GM18870 (cell line): ENCODE results near the gene NCMAP.

Source experiments
- ATAC-seq: cut with Tn5 transposase; IDR thresholded peaks from one replicate; pipeline ENCODE4 v1.9.1; 2021; ENCODE audit warnings: moderate library complexity; ENCODE audit not compliant: unreplicated experiment

The NCMAP gene

DNA sequence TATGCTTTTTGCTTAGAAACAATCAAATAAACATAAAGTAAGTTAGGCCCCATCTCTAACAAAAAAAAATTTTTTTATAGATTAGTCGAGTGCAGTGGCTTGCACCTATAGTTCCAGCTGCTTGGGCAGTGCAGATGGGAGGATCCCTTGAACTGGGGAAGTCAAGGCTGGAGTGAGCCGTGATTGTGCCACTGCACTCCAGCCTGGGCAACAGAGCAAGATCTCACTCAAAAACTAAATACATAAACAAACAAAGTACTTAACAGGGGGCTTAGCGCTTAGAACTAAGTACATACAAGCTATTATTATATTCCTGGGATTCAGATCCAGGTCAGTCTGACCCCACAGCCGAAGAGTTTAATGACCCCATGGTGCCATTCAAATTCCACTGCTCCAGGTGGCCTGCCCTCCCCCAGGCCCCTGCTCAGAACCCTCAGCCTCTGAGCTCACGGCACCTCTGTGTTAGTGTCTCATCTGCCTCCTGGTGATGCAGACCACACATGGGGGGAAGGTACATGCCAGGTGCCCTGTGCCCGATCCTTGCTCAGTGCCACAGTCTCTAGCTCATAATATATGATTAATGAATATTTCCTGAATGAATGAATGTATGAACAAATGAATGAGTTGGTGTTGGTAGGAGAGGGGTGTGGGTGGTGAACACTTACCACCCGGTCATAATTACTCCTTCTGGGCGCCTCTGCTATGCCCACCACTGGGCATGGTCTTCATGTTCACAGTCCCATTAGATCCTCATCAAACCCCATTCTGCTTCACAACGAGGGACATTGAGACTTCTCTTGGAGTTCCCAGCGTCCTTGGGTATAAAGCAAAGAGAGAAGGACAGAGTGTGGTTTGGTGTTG is 14.6 kb downstream of the NCMAP start:
- no peak for ATAC-seq

DNA sequence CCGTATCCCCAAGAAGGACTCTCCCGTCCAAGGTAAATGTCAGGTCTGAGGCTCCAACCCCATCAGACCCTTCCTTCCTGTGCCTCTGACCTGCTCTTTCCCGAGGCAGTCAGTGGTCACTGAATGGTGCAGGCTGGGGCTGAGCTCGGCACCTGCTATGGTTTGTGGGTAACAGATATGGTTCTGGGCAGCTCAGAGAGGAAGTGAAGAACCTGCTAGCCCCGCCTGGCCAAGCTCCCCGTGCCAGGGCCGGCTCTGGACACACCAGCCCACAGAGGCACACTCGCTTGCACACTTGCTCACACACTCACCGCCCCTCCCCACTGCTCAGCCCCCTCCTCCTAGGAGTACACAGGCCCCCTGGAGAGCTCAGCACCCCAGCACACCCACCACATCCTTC is 16.4 kb downstream of the NCMAP start:
- no peak for ATAC-seq

DNA sequence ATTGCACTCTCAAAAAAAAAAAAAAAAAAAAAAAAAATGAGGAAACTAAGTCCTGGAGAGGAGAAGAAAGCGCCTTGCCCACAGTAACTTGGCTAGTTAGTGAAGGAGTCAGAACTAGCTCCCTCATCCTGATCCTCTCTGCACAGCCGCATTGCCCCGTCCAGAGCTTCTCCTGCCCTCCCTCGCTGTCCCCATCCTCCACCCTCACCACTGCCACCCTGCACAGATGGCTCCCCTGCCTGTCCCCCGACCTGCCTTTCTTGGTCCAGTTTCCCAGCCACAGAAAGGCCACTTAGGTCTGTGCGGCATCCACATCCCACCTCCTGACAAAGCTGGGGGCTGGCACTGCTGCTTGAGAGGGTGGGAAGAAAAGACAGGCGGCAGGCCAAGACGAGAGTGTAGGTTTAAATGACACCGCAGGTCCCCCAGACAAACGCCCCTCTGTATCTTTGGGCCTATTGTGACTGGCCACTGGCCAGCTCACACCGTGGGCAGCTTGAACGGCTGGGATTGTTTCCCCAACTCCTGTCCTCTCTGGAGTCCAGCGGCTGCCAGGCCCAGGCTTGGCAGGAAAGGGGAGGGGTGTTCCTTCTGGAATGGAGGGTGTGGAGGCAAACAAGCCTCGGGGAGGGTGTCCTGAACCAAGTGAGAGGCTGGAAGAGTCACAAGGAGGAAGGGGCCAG is 20.2 kb downstream of the NCMAP start:
- no peak for ATAC-seq

DNA sequence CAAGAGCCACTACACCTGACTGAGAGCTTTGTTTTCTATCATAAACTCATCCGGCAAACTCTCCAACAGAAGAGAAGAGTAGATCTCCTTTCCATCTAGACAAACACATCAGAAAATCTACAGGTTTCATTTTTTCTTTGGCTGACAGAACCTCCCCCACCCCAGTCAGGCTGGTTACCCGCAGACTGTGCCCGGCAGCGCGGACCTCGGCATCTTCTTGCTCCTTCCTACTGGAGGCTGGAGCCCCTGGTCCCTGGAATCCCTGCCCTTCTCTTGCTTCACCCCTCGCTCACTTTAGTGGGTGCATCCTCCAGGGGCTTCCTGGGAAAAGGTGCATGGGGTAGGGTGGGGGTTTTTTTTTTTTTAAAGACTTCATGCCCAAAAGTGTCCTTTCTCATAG is 23.0 kb downstream of the NCMAP start:
- ATAC-seq: no peak

DNA sequence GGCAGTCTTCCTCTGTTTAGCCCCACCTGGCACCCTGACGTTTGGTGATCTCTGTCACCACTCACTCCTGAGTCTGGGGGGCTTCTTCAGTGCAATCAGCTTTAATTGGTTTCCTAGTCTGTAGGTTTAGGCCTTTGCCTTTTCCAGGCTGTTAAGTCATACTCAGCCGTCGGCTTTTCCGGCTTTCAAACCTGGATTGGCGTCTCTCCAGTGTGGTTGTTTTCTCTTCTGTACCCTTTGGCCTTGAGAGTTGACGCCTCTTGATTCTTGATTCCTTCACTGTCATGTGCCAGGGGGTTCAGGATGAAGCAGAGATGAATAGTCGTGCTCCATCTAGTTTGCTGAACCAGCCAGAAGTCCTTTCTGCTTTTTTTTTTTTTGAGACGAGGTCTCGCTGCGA is 24.9 kb downstream of the NCMAP start:
- ATAC-seq: no peak

DNA sequence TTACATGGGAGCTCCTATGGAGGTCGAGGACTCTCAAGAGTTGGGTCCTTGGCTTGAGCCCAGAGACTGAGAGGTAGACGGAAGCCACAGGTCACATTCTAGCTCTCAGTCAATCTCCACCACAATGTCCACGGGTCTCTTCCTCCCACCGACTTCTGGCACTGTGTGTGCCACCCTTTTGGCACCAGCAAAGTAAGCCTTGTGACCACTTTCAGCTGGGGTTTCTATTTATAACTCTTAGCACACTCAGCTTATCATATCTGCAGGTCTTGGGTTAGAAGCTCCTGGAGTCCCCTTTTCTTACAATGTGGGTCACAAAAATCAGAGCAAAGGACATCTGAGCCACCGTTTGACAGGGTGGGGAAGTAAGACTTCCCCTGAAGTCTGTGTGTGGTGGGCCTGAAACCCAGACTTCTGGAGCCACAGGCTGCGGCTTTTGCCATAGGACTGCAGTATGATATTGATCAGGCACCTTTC is 28.3 kb downstream of the NCMAP start:
- ATAC-seq: no peak

DNA sequence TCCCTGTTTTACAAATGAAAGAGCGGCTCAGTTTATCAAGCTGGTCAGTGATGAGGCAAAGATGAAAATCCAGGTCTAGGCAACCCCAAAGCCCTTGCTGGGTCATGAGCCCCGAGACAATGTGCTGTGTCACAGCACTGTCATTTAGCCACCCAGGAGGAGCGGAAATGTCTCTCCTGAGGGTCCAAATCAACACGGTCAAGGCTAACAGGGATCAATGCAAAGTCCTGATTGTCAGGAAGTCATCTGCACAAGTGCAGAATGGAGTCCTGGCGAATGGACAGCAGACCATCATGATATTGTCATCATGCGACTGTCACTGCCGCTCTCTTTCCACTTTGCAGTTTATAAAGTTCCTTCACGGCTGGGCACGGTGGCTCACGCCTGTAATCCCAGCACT is 30.2 kb downstream of the NCMAP start:
- no peak for ATAC-seq

DNA sequence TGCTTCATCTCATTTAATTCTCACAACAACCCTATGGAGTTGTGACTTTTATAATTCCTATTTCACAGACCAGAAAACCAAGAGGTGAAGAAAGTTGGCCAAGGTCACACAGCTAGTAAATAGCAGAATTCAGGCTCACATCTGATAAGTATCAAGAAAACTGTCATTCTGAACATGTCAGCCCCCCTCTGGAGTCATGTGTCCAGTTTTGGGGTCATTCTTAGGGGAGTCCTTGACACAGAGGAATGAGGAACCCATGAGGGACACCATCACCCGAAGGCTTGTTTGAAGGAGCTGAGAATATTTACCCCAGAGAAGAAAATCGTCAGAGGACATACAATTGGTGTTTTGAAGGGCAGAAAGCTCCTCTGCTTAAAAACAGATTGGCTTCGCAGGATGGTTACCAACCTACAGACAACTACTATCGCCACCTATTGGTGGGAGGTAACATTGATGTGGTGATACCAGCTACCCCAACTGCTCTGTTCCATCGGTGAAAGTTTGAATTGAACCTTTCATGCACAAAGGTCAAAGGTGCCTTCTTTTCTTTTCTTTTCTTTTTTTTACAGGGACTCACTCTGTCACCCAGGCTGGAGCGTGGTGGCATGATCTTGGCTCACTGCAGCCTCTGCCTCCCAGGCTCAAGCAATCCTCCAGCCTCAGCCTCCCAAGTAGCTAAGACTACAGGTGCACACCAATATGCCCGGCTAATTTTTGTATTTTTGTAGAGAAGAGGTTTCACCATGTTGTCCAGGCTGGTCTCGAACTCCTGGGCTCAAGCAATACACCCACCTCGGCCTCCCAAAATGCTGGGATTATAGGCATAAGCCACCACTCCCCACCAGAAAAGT is 31.3 kb downstream of the NCMAP start:
- no peak for ATAC-seq

DNA sequence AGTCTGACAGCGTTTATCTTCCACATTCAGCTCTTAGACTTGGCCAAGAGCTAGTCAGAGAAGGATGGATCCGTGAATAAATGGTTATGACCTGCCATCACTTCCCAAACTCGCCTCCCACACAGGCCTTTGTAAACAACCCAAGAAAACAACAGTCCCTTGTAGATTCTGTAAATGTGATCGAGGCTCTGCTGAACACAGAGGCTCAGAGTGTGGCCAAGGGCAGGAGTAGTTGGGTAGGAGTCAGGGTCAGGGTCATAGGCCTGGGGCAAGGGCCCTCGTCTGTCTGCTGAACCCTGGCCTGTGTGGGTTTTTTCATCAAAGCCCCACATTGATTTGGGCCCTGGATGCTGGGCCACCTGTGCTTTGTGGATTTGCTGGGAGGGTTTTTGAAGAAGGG is 32.7 kb downstream of the NCMAP start:
- no peak for ATAC-seq

DNA sequence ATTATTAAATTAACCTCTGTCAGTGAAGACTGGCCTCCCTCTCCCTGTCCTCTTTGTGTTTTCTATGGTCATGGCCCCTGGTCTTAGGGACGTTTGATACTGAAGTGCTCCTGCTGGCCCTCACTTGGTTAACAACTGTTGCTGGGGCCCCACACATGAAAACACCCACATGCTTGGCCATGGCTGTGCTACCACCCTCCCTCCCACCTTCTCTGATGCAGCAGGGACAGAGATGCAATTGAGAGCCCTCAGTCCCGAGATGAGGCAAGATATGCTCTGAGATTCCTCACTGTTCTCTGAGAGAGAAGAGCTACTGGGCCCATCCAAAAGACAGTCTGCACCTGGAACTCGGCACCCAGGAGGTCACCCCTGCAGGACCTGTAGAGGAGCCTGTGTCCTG is 33.3 kb downstream of the NCMAP start:
- no peak for ATAC-seq

DNA sequence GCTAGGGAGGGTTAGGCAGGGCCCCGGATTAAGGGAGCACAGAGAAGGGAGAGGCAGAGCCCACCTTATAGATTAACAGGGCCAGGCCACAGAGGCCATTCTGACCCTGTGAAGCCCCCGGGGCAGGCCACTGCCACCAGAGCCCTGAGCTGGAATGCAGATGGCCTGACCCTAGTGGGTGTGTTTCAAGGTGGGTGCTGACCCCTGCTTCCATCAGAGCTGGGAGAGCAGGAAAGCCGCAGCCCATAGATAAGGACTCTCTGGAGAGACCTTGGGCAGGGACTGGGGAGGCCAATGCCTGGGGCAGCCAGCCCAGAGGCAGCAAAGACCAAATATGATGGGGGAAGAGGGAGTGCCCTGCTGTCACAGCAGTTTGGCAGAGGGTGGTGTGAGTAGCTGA is 35.9 kb downstream of the NCMAP start:
- ATAC-seq: no peak

DNA sequence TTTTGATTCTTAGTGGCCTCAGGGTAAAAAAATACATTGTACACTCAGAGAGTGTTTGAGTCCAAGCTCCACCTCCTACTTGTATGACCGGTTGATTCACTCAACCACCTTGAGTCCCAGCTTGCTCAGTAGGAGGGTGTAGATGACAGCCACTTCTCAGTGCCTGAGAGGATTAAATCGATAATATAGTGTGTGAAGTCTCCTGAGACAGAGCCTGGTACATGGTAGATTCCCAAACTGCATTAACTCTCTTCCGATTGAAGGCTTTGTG is 38.4 kb downstream of the NCMAP start:
- ATAC-seq: no peak

DNA sequence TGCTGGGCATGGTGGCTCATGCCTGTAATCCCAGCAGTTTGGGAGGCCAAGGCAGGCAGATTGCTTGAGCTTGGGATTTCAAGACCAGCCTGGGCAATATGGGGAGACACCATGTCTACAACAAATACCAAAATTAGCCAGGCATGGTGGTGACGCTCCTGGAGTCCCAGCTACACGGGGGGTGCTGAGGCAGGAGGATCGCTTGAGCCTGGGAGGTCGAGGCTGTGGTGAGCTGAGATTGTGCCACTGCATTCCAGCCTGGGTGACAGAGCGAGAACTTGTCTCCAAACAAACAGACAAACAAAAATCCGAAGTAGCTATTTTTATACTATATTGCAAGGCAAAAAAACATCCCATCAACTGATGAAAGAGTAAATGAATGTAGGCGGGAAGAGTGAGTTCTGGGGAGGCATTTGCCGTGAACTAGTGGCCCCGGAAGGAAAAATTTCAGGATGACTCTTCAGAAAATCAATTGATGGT is 40.6 kb downstream of the NCMAP start:
- ATAC-seq: no peak

DNA sequence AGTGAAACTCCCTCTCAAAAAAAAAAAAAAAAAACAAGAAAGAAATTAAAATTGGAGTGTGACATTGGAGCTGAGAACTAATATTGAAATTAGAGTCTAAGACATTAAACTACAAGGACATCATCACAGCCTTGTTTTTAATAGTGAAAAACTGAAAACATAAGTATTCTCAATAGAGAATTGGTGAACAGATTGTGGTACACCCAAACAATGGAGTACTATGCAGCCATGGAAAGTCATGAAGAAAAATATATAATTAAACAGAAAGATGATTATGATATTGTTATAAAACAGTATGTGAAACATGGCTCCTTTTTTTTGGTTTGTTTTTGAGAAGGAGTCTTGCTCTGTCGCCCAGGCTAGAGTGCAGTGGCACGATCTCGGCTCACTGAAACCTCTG is 43.4 kb downstream of the NCMAP start:
- ATAC-seq: no peak

DNA sequence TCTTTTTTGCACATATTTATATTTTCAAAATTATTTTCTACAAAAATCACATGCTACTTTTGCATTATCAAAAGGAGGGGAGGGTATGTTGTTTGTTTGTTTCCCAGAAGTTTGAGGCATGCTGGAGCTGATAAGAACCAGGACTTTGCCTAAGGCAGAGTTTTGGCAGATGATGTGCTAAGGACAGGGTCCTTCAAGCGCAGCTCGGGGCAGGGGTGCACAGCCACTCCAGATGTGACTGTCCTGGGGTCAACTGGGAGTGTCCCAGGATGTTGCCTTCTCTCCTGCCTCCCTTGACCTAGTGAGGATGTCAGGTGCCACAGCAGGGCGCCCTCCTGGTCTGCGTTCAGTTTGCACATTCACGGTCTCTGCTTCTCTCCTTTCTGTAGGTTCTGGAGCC is 44.7 kb downstream of the NCMAP start:
- no peak for ATAC-seq

DNA sequence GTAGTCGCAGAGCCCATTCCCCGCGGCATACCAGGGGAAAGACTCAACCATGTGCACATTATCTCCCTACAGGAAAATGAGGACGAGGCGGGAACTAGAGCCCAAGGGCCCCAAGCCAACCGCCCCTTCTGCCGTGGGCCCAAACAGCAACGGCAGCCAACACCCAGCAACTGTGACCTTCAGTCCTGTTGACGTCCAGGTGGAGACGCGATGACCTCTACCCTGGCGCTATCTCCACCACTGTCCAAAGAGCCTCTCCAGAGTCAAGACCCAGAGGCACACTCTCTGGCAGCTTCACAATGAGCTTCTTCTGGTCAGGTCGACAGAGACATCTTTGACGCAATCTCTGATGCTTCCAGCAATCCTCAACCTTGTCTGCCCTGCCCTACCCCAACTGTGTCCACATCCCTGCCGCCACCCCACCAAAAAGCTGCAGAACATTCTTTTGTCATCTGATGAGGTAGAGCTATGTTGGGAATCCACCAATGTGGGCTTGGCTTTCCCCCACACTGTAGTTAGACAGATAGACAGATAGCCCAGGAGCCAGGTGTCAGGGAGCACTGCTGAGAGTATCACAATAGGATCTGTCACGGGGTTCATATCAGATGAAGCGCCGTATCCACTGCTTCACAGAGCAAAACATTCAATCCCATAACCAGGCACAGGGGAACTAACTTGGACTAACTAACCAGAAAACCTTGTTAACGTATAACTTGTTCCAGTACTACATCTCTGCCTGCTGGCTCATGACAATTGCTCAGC is 49.8 kb downstream of the NCMAP start:
- no peak for ATAC-seq

DNA sequence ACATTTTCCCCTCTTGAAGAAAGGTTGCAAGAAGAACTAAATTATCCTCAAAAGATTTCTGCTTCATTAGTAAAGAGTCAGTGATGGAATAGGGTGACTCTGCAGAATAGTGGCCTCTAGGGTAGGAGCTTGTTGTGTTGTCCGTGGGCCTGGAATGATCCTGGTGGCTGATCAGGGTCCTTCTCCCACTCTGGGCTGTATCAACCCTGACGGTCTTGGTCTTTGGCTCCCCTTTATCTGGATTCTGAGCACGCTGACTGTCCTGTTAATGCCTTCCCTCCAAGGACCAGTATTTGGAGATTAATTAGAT is 50.4 kb downstream of the NCMAP start:
- no peak for ATAC-seq

DNA sequence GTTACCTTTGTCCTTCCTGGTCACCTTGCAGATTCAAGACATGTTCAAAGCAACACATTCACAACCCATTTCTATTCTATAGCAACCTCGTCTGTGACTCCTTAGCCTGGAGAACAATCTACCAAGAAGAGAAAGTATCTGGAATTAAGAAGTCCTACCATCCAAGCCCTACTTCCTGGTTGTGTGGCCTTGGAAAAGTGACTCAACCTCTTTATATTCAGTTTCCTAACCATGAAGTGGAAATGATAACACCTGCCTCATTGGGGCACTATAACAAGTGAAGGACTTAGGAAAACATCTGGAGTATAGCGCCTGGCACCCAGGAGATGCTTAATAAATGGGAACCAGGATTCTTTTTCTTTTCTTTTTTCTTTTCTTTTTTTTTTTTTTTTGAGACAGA is 50.7 kb downstream of the NCMAP start:
- no peak for ATAC-seq

DNA sequence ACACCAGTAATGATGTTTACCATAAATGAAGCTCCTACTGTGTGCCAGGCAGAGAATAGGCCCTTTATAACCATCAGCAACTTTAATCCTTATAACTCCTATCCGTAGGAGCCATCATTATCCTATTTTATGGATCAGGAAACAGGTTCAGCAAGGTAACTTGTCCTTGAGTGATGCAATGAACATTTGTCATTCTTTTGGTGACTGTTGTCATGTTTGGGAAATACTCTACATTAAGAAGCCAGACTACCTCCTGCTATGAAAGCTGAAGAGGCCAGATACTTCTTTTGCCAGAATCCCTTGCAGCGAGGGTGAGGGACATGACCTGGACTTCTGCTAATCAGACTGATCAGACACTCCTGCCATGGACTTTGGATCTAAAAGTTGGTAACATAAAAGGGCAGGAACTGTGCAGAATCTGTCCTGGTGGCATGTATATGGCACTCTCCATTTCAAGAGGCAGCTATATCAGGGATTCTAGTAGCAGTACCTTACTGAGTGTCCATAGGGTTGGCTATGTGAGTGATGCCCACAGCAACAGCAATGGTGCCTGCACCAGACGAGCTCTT is 54.1 kb downstream of the NCMAP start:
- no peak for ATAC-seq

DNA sequence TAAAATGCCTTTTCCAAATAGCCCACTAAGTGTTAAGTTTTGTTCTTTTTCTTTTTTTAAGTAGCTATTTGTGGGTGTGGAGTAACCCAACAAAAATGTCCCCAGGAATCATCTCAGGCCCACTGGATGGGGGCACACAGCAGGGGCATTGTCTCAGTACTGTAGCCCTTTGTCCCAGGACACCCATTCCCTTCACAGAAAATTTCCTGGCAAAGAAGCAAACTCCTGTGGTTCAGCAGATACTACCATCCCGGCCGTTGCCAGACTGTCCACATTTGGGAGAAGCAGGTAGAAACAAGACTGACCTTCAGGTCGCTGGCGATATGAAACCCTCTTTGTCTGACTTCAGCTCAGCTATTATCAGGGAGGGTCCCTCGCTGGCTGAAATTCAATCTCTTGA is 63.5 kb downstream of the NCMAP start:
- no peak for ATAC-seq

DNA sequence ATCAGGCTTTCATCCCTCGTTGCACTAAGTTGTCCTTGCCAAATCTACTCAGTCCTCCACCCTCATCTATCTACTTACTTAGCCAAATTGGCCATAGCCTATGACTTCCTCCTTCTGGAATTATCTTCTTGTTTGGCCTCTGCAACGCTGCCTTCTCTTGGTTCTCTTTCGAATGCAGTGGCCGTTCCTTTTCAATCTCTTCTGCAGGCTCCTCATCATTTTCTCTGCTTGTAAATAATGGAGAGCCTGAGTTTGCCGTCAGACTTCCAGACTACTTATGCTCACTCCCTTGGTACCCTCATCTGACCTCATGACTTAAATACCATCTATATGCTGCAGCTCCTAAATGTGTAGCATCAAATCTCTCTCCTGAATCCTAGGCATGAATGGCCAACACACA is 64.8 kb downstream of the NCMAP start:
- no peak for ATAC-seq
